Erythroblast (primary cell): Measurements from ENCODE around the gene KAZN.

Source experiments
- GATA1 ChIP-seq: IDR thresholded peaks from 2 replicates; pipeline ENCODE4 v1.6.1; 2011; ENCODE audit warnings: low read depth, mild to moderate bottlenecking, control low read depth, low read length, moderate library complexity
- POLR2A ChIP-seq: IDR thresholded peaks from 2 replicates; pipeline ENCODE4 v1.6.1; 2011; ENCODE audit warnings: mild to moderate bottlenecking, low read length

DNA sequence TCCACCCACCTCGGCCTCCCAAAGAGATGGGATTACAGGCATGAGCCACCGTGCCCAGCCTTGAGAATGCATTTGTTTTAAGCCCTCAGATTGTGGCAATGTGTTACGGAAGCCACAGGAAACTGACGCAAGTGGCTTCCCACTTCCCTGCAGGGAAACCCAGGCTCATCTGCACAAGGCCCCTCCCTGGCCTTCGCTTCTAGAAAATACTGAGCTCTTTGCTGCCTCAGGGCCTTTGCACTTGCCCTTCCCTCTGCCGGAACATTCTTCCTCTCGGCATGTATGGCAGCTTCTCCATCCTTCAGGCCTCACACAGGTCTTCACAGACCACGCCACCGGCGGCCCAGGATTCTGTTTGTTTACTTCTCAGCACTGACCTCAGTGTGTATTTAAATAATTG is 418.0 kb downstream of the KAZN start:
- TF ChIP-seq POLR2A, result no peak
- TF ChIP-seq GATA1, result no peak
